ENCODE results near the gene NCAPG2. TPM values are rescaled to one million over a fixed set of nuclear protein-coding genes. Genes with fewer than 3 reads are reported as not detected.

NCAPG2 gene
- polyA plus RNA-seq, 1 of the 3 experiments (the other 2 are of a cell fraction), result 25.0 TPM

- TF ChIP-seq REST (IDR thresholded peaks at IDR 0.05; ENCODE audit: low read depth, low read length), result no peak
- no peak for TF ChIP-seq TAF1 (IDR thresholded peaks at IDR 0.05; ENCODE audit: borderline replicate concordance, low read depth, low read length)
- no peak for TF ChIP-seq PBX3 (IDR thresholded peaks at IDR 0.05)
Observed at GRCh38 chr7:158743219-158743618, 38.6 kb upstream of the NCAPG2 start (continued).

- Histone ChIP-seq H3F3A (replicated peaks; ENCODE audit: insufficient read depth) (peaks cover 7% of the 10 kb centered on the region), H4K20me1 (ENCODE audit: insufficient read depth) (no peaks in the 10 kb centered on the region), H3K4me2 (no peak overlapping the region), H3K27ac (ENCODE audit: low read depth in 2 of 2, low read length in 1 of 2) (no peak overlapping the region), H3K27me3 (ENCODE audit: insufficient read depth) (no peaks in the 10 kb centered on the region), H3K79me2 (ENCODE audit: insufficient read depth) (no peaks in the 10 kb centered on the region), H3K36me3 (replicated peaks in 1 of 2; ENCODE audit: control insufficient read depth in 1 of 2, insufficient read depth in 2 of 2, low read length in 1 of 2) (peaks cover 58 to 82% of the 10 kb centered on the region in 2 experiments), H3K4me1 (ENCODE audit: control insufficient read depth in 1 of 2, insufficient read depth in 2 of 2, low read depth in 1 of 2, low read length in 1 of 2) (no peaks in the 10 kb centered on the region), H3K9ac (no peak overlapping the region), H3K9me3 (no peaks in the 10 kb centered on the region), H2AFZ (ENCODE audit: low read depth) (no peak overlapping the region), H3K4me3 (ENCODE audit: low read depth in 2 of 2, low read length in 1 of 2) (no peak overlapping the region), H3K9me2 (no peaks in the 10 kb centered on the region)
- 97% methylated on average over 19 of the region's 19 CpGs for WGBS (ENCODE audit: low lambda C conversion rate)
- DNase-seq, result no peak
- CTCF ChIA-PET, result interaction anchor here (1.3 to 2.4 kb wide), 3 partner anchors 9 to 46 kb away, joined by 4 to 7 read pairs (median 6); no protein-coding TSS in a partner anchor
- TF ChIP-seq CHD2 (IDR thresholded peaks at IDR 0.05; ENCODE audit: low read length, partially characterized antibody), result no peak
- TF ChIP-seq SMC3 (IDR thresholded peaks at IDR 0.05; ENCODE audit: low read depth, low read length), result no peak
- no peak for TF ChIP-seq TEAD4 (IDR thresholded peaks at IDR 0.05; ENCODE audit: borderline replicate concordance, insufficient read depth)
- no peak for TF ChIP-seq ELF1 (IDR thresholded peaks at IDR 0.05)
- no peak for TF ChIP-seq RFX5 (IDR thresholded peaks at IDR 0.05; ENCODE audit: low read length)
- TF ChIP-seq POLR2AphosphoS5 (IDR thresholded peaks at IDR 0.05; ENCODE audit: low read depth, low read length), result no peak
- TF ChIP-seq EP300 (IDR thresholded peaks at IDR 0.05; ENCODE audit: borderline replicate concordance in 1 of 2, low read depth in 1 of 2, low read length in 1 of 2), result no peak
- no peak for TF ChIP-seq RAD21 (IDR thresholded peaks at IDR 0.05; ENCODE audit: low read length)
- TF ChIP-seq JUND (IDR thresholded peaks at IDR 0.05), result no peak
- TF ChIP-seq ZBTB33 (IDR thresholded peaks at IDR 0.05; ENCODE audit: borderline replicate concordance, low read depth), result no peak
- no peak for TF ChIP-seq TAF1 (IDR thresholded peaks at IDR 0.05; ENCODE audit: borderline replicate concordance, low read depth, low read length)
- no peak for TF ChIP-seq PBX3 (IDR thresholded peaks at IDR 0.05)
- TF ChIP-seq FOXJ3 (CRISPR knock-in tag; IDR thresholded peaks at IDR 0.05), result no peak
- TF ChIP-seq NFIC (IDR thresholded peaks at IDR 0.05; ENCODE audit: borderline replicate concordance), result no peak
- no peak for TF ChIP-seq YY1 (IDR thresholded peaks at IDR 0.05; ENCODE audit: low read depth)
- TF ChIP-seq USF1 (IDR thresholded peaks at IDR 0.05; ENCODE audit: borderline replicate concordance, low read depth), result no peak
- no peak for TF ChIP-seq RCOR1 (IDR thresholded peaks at IDR 0.05; ENCODE audit: low read length)
- POLR2A ChIA-PET, result interaction anchor here (0.6 kb wide), 1 partner anchor 16 kb away, joined by 4 read pairs; no protein-coding TSS in a partner anchor
Observed at GRCh38 chr7:158742065-158742821, 37.6 kb upstream of the NCAPG2 start.

All from SK-N-SH (cell line).